Omental fat pad (tissue), 4 donors: ENCODE measurements around the gene DCTN3. TPM values are rescaled to one million over a fixed set of nuclear protein-coding genes. Genes with fewer than 3 reads are reported as not detected.

Source experiments
- ATAC-seq: fragments of 150-250 bp; one replicate; pipeline ENCODE4 v1.9.1; 2016; ENCODE audit warnings: mild to moderate bottlenecking, moderate library complexity; ENCODE audit not compliant: low FRiP score
- DNase-seq: peaks from one replicate; pipeline ENCODE4 v3.0.0-alpha.2; 2019; ENCODE audit warnings: low spot score
- total RNA-seq, 4 donors: library from RNA; depleted of rRNA; stranded (reverse); fragments of >200 nt; gene quantifications; one replicate each; pipeline ENCODE4 v1.1.0, GENCODE V29; 2016
- TF ChIP-seq, protein P1 (sequence below), 3 donors: fragments of 450-650 bp; IDR thresholded peaks; one replicate each; pipeline ENCODE4 v1.5.1; 2016 to 2017; ENCODE audit warnings: antibody characterized with exemption in 3 of 3, mild to moderate bottlenecking in 3 of 3, moderate library complexity in 2 of 3

The DCTN3 gene
- total RNA-seq, 4 donors from 2014 or later: 46.5 to 93.8 (median 75.0) TPM

DNA sequence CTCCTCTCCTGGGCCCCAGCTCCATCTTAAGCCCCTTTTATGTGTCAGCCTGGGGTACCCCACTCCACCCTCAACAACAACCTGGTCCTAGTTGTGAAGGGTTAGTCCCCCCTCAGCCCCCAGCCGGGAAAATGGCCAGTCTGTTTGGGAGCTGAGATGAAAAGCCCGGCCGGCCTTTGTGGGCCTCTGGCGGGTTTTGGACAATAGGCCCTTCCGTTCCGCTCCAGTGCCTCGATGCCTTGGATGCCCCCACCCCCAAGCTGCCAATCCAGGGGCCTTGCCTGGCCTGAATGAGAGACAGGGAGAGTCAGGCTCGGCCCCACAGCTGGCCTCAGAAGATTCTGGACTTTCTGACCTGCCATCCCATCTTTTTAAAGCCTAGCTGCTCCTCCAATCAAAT, 39.9 kb downstream of the DCTN3 start:
- TF ChIP-seq, protein P1, sequence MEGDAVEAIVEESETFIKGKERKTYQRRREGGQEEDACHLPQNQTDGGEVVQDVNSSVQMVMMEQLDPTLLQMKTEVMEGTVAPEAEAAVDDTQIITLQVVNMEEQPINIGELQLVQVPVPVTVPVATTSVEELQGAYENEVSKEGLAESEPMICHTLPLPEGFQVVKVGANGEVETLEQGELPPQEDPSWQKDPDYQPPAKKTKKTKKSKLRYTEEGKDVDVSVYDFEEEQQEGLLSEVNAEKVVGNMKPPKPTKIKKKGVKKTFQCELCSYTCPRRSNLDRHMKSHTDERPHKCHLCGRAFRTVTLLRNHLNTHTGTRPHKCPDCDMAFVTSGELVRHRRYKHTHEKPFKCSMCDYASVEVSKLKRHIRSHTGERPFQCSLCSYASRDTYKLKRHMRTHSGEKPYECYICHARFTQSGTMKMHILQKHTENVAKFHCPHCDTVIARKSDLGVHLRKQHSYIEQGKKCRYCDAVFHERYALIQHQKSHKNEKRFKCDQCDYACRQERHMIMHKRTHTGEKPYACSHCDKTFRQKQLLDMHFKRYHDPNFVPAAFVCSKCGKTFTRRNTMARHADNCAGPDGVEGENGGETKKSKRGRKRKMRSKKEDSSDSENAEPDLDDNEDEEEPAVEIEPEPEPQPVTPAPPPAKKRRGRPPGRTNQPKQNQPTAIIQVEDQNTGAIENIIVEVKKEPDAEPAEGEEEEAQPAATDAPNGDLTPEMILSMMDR (IDR thresholded peaks at IDR 0.05): no peak
- DNase-seq (no peak), ATAC-seq (no peak)

DNA sequence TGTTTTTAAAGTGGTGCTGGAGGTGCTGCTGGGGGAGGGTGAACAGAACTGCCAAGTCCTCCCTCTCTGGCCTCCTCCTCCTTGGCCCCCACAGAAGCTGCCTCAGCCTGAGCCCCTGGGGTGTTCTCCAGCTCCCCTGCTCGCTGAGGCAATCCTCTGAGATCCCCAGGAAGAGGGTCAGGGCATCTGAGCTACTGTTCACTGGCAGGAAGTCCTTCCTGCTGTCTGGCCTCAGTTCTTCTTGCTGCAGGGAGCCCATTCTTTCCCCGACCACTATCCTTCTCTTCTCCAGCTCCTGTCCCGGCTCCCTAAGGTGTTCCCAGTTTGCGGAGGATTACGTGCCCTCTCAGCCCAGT, 40.5 kb downstream of the DCTN3 start:
- TF ChIP-seq, protein P1 (IDR thresholded peaks at IDR 0.05): no peak
- ATAC-seq (no peak), DNase-seq (no peak)

DNA sequence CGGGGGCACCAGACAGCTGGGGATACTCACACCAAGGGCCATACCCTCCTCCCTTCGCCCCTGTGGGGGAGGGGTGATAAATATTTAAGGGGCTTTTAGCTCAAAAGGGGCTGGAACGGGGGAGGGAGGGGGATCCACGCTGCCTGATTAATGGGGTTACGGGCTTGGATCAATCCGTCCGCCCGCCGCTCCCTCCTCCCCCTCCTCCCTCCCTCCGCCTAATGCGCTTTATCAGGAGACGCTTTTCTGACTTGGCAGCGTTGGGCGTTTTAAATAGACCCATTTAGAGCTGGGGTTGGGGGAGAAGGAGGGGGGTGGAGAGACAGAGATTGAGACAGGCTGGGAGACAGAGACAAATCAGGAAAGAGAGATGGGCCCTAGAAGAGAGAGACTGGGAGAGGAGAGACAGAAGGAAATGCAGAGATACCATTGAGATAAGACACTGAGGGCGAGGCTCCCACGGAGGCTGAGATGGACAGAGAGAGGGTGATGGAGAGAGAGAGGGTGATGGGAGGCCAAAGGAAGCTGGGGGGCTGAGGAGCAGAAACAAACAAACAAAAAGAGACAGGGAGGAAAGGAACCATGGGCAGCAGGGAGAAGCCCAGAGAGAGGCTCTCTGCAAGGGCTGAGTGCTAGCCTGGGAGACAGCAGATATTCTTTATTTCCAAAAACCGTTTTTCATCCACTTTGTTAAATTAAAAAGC, 41.0 kb downstream of the DCTN3 start:
- TF ChIP-seq, protein P1 (IDR thresholded peaks at IDR 0.05): no peak
- ATAC-seq (no peak), DNase-seq (no peak)

DNA sequence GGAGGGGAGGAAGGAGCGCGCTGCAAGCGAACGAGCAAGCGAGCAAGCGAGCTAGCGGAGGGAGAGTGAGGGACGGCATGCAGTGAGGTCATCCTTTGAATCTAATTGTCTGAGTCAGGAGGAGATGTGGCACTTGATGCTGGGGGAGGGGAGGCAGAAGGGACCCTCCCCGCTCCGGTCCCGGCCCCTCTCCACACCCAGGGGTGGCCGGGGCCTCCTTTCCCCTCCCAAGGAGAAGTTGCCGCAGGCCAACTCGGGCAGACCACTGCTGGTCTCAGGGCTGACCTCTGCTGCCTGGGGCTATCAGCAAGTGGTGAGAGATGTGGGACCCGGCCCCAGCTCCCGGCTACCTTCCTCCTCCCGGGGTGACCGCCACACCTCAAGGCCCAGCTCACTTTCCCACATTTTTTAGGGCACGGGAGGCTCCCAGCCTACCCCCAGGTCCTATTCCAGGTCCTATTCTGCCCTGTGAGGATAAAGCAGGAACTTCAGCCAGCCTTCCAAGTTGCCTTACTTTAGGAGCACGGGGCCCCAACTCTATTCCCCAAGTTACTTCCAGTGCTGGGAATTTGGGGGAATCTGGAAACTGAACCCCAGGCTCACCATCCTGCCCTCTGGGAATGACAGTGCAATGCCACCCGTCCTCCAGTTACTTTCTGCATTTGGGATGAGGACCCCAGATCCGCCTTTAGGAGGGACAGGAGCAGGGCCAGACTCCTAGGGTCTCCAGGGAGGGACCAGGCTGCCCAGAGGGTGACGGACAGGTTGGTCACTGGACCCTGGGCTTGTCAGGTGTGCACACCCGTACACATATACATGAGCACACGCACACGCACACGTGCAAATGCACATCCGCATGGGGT, 41.8 kb downstream of the DCTN3 start:
- TF ChIP-seq, protein P1 (IDR thresholded peaks at IDR 0.05): no peak
- ATAC-seq: peak; percentile 48

DNA sequence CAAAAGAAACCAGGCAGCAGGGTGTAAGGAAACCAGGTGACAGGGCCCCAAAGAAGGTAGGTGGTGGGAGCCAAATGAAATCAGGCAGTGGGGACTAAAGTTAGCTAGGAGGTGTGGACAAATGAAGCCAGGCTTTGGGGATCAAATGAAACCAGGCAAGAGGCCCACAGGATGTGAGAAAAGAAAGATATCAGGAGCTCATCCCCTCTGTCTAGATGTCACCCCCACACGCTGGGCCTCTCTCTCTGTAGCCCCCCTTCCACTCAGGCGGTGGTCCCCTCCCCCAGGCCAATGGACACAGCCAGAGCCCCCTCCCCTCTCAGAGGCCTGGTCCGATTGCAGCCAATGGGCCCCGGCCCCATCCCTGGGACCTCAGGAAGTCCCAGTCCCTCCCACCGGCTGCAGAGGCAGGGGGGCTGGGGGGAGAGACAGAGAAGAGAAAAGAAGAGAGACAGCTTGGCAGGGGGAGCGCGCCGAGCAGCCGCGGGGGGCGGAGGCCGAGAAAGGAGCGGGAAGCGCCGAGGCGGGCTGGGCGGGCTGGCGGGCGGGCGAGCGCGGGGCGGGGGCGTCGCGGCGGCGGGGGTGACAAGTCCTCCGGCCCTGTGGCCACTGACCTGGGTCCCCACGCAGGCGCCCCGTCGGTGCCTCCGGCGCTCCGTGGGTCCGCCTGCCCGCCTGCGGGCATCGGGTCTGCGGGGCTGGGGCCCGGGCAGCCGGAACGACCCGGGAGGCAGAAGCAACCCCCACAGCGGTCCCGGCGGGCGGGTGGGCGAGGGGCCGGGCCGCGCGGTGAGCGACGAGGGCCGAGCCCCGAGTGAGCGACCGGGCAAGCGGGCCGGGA, 42.7 kb downstream of the DCTN3 start:
- DNase-seq: no peak
- ATAC-seq: no peak

More for the DNA sequence above, 41.8 kb downstream of the DCTN3 start:
- no peak for DNase-seq

More for the DNA sequence above, 42.7 kb downstream of the DCTN3 start:
- TF ChIP-seq, protein P1 (IDR thresholded peaks at IDR 0.05): no peak
